ENCODE results near the gene UNC13B.
"Not testable (repeated sequence)": the region's sequence is repeated elsewhere in the genome, so short reads cannot be mapped to it uniquely, and the experiment has no call there.

UNC13B gene

GRCh38 chr9:35161713-35162604, at the start of gene UNC13B:
TSS of gene UNC13B (plus strand) at chr9:35162009. CDS start at chr9:35162284, 275 bp downstream.
- DNase-seq: peak; percentile 64 to 76

GRCh38 chr9:35112257-35113020, 49.4 kb upstream of the UNC13B start:
- no peak for DNase-seq

GRCh38 chr9:35114113-35114839, 47.5 kb upstream of the UNC13B start:
- DNase-seq: peak; percentile 53 to 64

GRCh38 chr9:35114840-35115628, 46.8 kb upstream of the UNC13B start:
- DNase-seq: no peak

GRCh38 chr9:35115680-35116538, 45.9 kb upstream of the UNC13B start, which contains the start of gene ATOSB:
TSS of gene ATOSB (minus strand) at chr9:35115862. CDS start at chr9:35108274, 7,588 bp downstream.
- DNase-seq: peak; percentile 87

GRCh38 chr9:35116539-35116897, 45.3 kb upstream of the UNC13B start:
- DNase-seq: no peak

GRCh38 chr9:35116898-35117551, 44.8 kb upstream of the UNC13B start:
- DNase-seq: peak; percentile 81 to 89

GRCh38 chr9:35134920-35135319, 26.9 kb upstream of the UNC13B start:
- no peak for DNase-seq

- DNase-seq: no peak
These were observed 25.8 kb upstream of the UNC13B start for GRCh38 chr9:35135988-35136387.

GRCh38 chr9:35136866-35137265, 24.9 kb upstream of the UNC13B start:
- no peak for DNase-seq

- no peak for DNase-seq
These were observed 21.7 kb upstream of the UNC13B start for GRCh38 chr9:35140093-35140492.

- no peak for DNase-seq
These were observed 19.8 kb upstream of the UNC13B start for GRCh38 chr9:35142037-35142436.

GRCh38 chr9:35147941-35148563, 13.8 kb upstream of the UNC13B start:
- not testable (repeated sequence) for DNase-seq

- no peak for DNase-seq
These were observed 8.9 kb upstream of the UNC13B start for GRCh38 chr9:35152926-35153325.

- DNase-seq: no peak
These were observed 5.0 kb upstream of the UNC13B start for GRCh38 chr9:35156781-35157180.

GRCh38 chr9:35157836-35158235, 4.0 kb upstream of the UNC13B start:
- not testable (repeated sequence) for DNase-seq

- no peak for DNase-seq
These were observed 3.1 kb upstream of the UNC13B start for GRCh38 chr9:35158501-35159280.

- DNase-seq: no peak
These were observed 951 bp downstream of the UNC13B start for GRCh38 chr9:35162605-35163315.

- DNase-seq: no peak
These were observed 1.6 kb downstream of the UNC13B start for GRCh38 chr9:35163413-35163812.
